IPS-11a (cell line): ENCODE results near the gene MMP24OS.
"Not testable (repeated sequence)": the region's sequence is repeated elsewhere in the genome, so short reads cannot be mapped to it uniquely, and the experiment has no call there.

Experiments
- H3K4me3 ChIP-seq: one replicate; pipeline ENCODE4 v1.5.1; 2013; ENCODE audit warnings: low read depth, low read length, control low read depth

MMP24OS gene

DNA sequence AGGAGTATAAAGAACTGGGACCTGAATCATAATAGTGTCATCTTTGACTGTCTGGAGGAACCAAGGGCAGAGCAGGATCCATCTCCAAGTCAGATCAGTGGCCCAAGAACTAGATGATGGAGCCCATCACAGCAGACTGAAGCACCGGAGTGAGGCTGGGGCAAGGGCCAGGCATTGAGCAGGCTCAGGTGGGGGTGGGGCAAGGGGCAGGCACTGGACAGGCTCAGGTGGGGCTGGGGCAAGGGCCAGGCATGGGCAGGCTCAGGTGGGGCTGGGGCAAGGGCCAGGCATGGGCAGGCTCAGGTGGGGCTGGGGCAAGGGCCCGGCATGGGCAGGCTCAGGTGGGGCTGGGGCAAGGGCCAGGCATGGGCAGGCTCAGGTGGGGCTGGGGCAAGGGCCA, 25.3 kb downstream of the MMP24OS start:
- H3K4me3 ChIP-seq = not testable (repeated sequence)

DNA sequence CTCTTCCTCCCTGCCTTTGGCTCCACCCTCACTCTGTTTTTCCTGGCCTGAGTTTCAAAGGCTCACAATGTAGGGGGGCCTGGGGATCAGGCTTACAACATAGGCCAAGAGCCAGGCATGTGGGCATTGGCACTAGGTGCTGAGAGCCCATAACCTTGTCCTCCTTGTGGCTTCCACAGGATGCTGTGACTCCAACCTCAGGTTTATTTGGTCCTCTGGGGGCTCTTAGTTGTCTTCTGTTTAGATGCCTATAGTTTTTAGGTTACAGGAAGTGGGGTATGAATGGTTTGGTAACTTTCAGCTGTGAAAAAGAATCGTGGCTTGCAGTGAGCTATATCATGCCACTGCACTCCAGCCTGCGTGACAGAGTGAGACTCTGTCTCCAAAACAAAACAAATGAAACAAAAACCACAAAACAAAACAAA, 25.9 kb downstream of the MMP24OS start:
- no peak overlapping the region for H3K4me3 ChIP-seq

DNA sequence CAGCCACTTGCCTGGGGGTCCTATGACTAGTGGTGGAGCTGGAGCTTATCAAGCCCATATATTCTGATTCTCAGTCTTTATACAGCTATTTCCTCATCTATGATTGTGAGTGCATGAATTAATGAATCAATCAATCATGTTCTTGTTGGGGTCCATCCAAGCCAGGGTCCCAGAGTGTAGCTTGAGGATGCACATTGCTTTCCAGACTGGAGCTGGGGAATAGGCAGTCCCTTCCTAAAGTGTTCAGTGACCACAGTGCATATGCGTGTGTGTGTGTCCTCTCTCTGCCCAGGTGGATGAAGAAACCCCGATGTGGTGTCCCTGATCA, 26.3 kb downstream of the MMP24OS start:
- no peak overlapping the region for H3K4me3 ChIP-seq

DNA sequence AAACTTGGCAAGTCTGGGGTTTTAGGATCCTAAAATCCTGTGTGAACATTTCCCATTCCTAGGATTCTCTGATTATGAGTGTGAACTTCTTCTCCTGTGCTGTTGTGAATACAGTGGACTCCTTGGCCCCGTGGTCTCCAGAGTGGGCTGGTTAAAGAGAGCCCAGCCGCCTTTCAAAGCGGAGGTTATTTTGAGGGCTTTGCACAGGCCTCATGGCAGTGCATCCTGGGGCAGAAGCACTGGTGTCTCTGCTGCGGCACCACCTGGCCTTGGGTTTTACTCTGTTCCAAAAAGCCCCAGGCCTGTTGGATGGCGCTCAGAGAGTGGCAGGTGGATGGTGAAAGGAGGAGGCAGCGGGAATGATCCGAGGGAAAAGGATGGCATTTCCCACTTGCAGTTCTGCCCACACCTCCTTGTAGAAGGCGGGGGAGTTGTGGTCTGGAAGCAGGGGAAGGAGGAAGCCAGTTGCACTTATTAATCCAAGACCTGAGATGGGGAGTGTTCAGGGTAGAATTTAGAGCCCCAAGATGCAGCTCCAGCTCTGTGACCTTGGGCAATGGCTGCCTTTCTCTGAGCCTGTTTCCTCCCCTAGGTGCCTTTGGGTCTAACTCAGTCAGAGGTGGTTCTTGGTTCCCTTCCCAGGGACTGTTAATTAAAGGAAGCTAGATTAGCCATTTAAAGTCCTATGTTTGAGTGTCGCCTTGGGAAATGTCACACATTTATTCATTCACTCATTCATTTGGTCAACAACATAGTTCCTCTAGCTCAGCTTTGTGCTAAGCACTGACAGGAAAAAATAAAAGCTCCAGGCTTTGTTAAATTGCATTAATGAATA, 29.1 kb downstream of the MMP24OS start:
- H3K4me3 ChIP-seq = no peak overlapping the region

DNA sequence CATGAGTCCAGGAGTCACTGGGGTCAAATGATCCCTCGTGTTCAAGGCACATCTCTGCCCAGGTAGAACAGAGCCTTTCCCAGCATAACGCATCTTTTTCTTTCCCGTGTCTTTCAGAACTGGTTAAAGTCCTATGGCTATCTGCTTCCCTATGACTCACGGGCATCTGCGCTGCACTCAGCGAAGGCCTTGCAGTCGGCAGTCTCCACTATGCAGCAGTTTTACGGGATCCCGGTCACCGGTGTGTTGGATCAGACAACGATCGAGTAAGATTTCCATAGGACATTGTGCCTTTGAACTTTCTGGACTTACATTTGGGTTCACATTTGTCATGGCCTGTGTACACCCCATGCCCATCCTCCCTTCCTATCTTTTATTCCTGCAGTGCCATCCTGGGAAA, 31.2 kb downstream of the MMP24OS start:
- no peak overlapping the region for H3K4me3 ChIP-seq

DNA sequence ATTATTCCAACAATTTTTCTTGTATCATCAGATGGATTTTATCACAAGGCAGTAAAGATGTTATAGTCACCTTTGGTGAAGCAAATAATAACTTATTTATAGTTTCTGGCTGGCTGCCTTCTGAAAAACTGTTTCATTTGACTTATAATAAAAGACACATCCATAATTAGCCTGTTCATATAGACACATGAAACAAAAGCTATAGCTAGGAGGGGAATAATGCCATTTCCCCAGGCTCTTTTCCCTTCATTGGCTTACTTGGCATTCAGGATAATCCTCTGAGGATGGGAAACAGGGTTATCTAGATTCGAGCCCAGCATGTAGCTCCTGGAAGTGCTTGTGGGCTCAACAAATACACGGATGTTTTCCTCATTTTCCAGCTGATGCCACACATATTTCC, 33.9 kb downstream of the MMP24OS start:
- H3K4me3 ChIP-seq = no peak overlapping the region

DNA sequence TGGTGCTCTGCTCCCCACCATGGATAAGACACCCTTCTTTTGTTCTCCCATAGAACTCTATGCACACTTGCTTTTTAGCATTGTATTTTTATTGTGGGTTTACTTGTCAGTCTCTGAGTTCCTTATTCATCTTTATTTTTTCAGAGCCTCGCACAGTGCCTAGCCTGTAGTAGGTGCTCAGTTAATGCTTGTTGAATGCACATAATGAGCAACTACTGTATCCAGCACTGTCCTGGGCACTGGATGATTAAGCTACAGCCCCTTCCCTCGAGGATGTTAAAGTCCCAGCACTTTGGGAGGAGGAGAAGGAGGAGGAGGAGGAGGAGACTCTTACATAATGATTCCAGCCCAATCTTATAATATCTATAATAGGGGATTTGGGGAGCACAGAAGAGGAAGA, 34.6 kb downstream of the MMP24OS start:
- H3K4me3 ChIP-seq = no peak overlapping the region

DNA sequence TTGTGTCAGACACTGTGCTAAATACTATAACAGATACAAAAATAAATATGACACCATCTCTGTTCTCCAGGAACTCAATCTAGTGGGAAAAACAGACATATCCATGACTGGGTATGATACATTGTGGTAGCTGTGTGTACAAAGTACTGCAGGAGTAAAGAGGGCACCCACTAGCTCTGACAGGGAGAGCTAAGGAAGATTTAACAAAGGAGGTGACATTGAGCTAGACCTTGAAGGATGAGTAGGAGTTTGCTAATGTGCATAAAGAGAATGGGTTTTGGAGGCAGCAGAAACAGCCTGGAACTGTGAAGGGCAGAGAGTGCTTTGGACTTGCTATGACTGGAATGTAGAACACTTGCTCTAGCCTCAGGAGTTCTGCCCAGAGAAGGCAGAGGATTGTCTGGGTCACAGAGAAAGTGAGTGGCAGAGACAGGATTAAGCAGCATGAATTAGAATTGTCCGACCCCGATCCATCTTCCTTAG, 37.1 kb downstream of the MMP24OS start:
- no peak overlapping the region for H3K4me3 ChIP-seq

DNA sequence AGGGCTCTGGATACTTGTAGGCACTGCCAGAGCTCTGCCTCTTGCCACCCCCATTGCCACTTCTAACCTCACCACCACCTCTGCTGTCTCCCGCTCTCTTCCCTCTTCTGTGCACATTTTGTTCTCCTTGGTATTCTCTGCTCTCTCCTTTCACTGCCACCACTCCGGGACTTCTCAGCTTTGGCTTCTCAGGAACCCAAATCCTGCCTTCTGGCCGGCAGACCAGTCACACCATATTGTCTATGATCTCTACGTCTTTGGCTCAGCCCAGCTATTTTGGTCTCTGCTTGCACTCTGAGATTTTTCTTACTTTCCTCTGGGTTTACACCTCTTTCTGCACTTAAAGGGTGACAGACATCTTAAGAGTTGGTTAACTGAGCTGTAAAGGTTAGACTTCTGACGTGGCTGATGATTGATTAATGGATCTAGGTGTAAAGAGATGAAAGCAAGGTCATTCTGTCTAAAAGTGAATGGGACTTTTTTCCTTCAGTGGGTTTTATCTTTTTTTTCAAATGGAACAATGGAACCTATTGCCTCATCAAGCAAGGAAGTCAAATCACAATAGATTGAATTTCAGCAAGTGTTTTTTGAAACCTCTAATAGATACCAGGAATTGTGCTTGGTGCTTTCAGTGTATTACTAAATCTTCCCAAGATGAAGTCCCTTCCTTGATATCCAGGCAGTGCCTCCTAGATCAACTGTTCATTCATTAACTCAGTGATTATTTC, 37.7 kb downstream of the MMP24OS start:
- H3K4me3 ChIP-seq = no peak overlapping the region

DNA sequence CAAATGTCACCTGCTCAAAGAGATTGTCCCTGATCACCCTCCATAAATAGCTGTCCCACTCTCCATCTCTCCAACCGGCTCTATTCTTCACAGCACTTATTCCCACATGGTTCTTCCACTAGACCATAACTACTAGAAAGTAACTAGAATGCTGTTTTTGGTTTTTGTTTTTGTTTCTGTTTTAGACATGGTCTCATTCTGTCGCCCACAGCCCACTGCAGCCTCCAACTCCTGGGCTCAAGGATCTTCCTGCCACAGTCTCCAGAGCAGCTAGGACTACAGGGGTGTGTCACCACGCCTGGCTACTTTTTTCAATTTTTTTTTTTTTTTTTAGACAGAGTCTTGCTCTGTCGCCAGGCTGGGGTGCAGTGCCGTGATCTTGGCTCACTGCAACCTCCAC, 39.2 kb downstream of the MMP24OS start:
- no peak overlapping the region for H3K4me3 ChIP-seq

DNA sequence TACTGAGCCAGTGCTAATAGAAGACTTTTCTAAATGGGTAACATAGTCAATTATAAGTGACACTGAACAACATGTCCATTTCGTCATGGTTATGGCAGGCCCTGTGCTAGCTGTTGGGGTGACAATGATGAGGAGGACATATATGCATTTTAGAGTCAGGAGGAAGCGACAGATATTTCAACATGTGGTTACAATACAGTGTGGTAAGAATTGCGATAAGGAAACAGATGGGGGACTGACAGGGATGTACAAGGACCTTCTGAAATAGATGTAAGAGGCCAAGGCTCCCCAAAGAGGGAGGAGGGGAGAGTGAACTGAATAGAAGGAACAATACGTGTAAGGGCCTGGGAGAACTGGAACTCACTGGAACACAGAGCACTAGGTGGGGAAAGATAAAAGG, 39.8 kb downstream of the MMP24OS start:
- H3K4me3 ChIP-seq = no peak overlapping the region

DNA sequence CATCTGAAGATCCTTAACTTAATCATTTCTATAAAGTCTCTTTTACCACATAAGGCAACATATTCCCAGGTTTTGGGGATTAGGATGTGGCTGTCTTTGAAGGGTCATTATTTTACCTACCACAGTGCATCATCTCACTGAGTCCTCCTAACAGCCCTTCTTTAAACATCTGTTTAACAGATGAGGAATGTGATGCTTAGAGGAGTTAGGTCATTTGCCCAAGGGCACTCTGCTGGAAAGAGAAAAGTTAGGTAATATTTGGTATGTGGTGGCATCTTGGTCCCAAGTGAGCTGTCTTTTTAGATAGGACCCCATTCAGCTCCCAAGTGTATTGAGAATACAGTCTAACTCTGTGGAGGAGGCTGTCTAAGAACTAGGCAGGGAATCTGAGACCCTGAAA, 40.4 kb downstream of the MMP24OS start:
- no peak overlapping the region for H3K4me3 ChIP-seq

DNA sequence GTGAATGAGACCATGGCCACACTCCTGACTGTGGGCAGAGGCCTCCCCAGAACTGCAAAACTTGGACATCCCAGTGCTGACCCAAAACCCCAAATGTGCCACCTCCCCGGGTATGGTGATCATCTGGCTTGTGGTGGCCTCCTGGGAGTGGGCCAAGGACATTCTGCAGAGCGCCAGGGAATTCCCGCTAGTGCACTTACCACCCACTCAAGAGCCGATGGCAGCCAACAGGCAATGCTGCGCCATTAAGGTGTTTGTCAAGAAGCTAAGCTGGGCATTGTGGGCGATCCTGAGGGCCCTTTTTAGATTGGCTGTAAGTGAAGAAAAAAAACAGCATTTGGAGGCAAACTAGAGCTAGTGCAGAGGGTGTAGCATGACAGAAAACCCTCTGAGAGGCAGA, 42.0 kb downstream of the MMP24OS start:
- H3K4me3 ChIP-seq = no peak overlapping the region

DNA sequence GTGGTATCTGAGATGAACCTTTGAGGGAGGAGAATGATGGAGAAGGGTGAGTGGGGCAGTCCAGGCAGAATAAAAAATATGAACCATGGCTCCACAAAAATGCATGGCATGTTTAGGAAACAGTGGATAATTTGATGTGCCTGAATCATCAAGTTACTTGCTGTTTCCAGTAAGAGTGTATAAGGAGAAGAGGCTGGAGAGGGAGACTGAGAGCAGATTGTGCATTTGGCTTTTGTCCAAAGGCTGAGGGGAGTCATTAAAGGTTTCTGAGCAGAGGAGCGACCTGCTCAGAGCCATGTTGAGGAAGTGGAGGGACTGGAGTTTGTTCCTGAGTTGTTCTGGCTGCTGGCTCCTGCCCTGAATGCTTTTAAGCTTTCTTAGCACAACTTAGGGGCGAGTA, 45.3 kb downstream of the MMP24OS start:
- H3K4me3 ChIP-seq = no peak overlapping the region

DNA sequence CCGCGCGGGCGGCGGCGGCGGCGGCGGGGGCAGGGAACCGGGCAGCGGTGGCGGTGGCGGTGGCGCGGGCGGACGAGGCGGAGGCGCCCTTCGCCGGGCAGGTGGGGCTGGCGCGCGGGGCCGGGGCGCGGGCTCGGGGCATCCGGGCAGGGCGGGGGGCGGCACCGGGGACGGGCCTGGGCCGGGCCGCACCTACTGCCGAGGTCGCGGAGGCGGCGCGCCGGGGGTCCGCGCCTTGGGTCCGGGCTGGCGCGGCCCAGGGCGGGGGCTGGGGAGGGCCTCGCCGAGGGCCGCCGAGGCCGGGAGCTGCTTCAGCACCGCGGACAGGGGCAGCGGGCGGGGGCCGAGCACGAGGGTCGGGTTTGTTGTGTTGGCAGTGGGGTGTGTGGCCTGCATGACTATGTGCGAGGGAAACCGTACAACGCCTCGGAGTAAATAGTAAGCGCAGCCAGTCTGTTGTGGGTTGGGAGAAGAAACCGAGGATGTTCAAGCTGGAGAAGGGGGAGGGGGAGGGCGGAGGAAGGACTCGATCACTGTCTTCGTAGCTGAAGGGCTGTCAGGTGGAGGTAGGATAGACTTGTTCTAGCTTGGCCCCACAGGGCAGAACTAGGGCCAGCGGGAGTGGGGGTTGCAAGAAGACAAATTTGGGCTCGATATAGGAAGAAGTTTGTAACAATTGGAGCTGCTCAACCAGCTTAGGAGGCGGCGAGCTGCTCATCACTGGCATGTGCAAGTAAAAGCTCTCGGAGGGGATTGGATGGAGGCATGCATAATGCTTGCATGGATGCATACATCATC, 50.8 kb downstream of the MMP24OS start:
- H3K4me3 ChIP-seq = peak overlapping the region; percentile 38
